ENCODE measurements around the gene CST9L.
"Not testable (repeated sequence)": the region's sequence is repeated elsewhere in the genome, so short reads cannot be mapped to it uniquely, and the experiment has no call there.

The CST9L gene

DNA sequence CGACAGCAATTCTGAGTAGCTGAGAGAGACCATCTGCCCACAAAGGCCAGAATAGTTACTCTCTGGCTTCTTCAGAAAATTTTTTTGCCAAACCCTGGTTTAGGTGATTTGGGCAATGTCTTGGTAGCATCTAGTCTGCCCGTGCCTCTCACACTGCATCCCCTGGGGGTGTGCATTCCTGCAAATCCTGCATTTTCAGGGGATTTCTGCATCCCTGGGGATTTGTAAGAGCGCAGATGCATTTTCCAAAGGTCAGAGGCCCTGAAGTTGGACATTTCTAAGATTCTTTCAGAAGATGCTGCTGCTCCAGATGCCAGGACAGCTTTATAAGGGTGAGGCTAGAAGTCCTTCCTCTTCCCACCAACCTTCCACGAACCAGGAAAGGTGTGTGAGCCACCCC, 33.4 kb upstream of the CST9L start:
- intact Hi-C loops (cut with micrococcal nuclease) = no loop called here
- no peak overlapping the region for H3K4me3 Mint-ChIP-seq
- H3K4me1 Mint-ChIP-seq (ENCODE audit: low read depth) = peaks cover 29% of the 10 kb centered on the region
- H3K9me3 Mint-ChIP-seq = peaks cover 6% of the 10 kb centered on the region
- H3K36me3 Mint-ChIP-seq (ENCODE audit: low read depth) = no peaks in the 10 kb centered on the region
- H3K27me3 Mint-ChIP-seq = peaks cover 21% of the 10 kb centered on the region
- no peak overlapping the region for H3K27ac Mint-ChIP-seq

DNA sequence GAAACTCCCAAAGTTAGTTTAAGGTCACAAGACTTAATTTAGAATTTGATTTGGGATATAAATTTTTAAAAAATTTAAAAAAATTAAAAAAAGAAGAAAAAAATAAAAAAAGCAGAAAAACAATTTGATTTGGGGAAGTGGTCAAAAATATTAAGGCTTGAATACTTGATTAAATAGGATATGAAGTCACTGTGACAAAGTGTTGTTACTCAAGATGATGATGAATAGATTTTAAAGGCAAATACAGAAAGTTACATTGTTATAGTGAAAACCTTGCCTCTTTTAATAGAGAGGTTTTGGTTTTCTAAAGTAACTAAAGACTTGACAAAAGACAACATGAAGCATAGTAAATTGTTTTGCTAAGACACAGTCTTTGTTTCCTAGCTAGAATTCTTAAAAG, 30.2 kb upstream of the CST9L start:
- Mint-ChIP-seq H3K4me3 (no peak overlapping the region), H3K27me3 (peaks cover 5% of the 10 kb centered on the region), H3K9me3 (peaks cover 6% of the 10 kb centered on the region), H3K27ac (no peak overlapping the region), H3K36me3 (ENCODE audit: low read depth) (no peaks in the 10 kb centered on the region), H3K4me1 (ENCODE audit: low read depth) (peaks cover 17% of the 10 kb centered on the region)
- intact Hi-C loops (cut with micrococcal nuclease) = no loop called here

GRCh38 chr20:23596579-23597250, 28.4 kb upstream of the CST9L start:
- Mint-ChIP-seq H3K9me3 (no peaks in the 10 kb centered on the region), H3K27me3 (peaks cover 3% of the 10 kb centered on the region), H3K4me1 (ENCODE audit: low read depth) (no peaks in the 10 kb centered on the region), H3K27ac (no peak overlapping the region), H3K36me3 (ENCODE audit: low read depth) (no peaks in the 10 kb centered on the region), H3K4me3 (no peak overlapping the region)
- intact Hi-C loops (cut with micrococcal nuclease) = no loop called here

GRCh38 chr20:23595941-23596340, 27.7 kb upstream of the CST9L start:
- intact Hi-C loops (cut with micrococcal nuclease) = no loop called here
- Mint-ChIP-seq H3K4me1 (ENCODE audit: low read depth) (no peaks in the 10 kb centered on the region), H3K4me3 (no peak overlapping the region), H3K27me3 (peaks cover 2% of the 10 kb centered on the region), H3K36me3 (ENCODE audit: low read depth) (no peaks in the 10 kb centered on the region), H3K9me3 (no peaks in the 10 kb centered on the region), H3K27ac (no peak overlapping the region)

GRCh38 chr20:23588434-23589403, 20.4 kb upstream of the CST9L start:
- Mint-ChIP-seq H3K9me3 (no peaks in the 10 kb centered on the region), H3K4me3 (no peak overlapping the region), H3K36me3 (ENCODE audit: low read depth) (no peaks in the 10 kb centered on the region), H3K27me3 (peaks cover 11% of the 10 kb centered on the region), H3K4me1 (ENCODE audit: low read depth) (peaks cover 20% of the 10 kb centered on the region), H3K27ac (no peak overlapping the region)
- intact Hi-C loops (cut with micrococcal nuclease) = no loop called here

DNA sequence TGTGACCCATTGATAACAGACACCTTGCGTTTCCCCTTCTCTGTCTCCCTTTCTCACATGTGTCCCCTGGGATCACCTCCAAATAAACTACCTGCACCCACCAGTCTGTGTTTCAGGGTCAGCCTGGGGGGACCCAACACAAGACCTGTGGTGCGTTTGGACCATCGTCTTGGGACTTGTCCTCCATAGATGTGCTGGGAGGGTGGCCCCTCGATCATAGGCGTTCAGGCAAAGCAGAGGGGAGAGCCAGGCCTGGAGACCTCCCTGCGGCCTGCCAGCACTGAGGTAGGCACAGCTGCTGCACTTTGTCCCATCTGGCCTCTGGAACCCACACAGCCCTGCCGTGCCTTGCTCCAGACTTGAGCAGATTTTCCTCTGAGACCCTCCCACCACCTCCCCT, 19.3 kb upstream of the CST9L start:
- Mint-ChIP-seq H3K36me3 (ENCODE audit: low read depth) (no peaks in the 10 kb centered on the region), H3K4me1 (ENCODE audit: low read depth) (peaks cover 20% of the 10 kb centered on the region), H3K27me3 (peaks cover 13% of the 10 kb centered on the region), H3K27ac (no peak overlapping the region), H3K9me3 (no peaks in the 10 kb centered on the region), H3K4me3 (no peak overlapping the region)
- intact Hi-C loops (cut with micrococcal nuclease) = no loop called here

- H3K27ac Mint-ChIP-seq = no peak overlapping the region
- H3K9me3 Mint-ChIP-seq = no peaks in the 10 kb centered on the region
- peaks cover 20% of the 10 kb centered on the region for H3K4me1 Mint-ChIP-seq (ENCODE audit: low read depth)
- H3K27me3 Mint-ChIP-seq = peaks cover 18% of the 10 kb centered on the region
- H3K36me3 Mint-ChIP-seq (ENCODE audit: low read depth) = no peaks in the 10 kb centered on the region
- intact Hi-C loops (cut with micrococcal nuclease) = no loop called here
- H3K4me3 Mint-ChIP-seq = no peak overlapping the region
Observed at GRCh38 chr20:23586735-23587525, 18.6 kb upstream of the CST9L start.

DNA sequence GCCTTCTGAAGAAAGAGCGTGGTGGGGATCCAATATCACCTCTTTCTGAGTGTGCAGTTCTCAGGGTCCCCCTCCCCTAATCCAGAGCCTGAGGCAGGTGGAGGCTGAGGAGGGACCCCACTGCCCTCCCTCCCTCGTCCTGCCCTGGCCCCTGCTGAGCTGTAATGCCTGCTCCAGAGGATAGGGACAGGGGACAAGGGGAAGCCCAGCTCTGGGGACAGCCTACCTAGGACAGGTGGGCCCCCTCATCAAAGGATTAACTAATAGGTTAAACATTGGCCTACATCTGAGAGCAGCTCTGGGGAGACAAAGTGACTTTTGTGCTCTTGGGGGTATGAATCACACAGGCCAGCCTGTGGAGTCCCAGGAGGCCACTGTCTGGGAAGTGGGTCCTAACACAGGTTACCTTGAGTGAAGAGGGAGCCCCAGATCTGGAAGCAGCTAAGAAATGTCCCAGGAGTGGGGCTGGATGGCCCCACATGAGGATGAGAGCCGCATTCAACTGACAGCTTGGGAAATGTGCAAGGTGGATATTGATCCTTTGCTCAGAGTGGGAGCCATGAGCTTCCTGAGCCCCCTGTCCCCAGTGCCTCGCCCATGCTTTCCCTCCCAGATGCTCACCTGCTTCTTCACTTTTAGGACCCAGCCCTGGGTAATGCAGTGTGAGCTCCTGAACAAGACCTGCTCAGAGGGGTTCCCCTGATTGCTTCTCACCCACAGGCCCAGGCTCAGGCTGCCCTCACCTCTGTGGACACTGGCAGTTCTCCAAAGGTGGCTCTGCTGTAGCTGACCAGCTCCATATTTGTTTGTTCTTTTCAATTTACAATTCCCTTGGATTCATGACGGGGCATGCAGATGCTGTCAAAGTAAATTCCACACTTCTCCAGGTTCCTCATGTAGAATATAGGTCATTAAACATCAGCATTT, 17.8 kb upstream of the CST9L start:
- Mint-ChIP-seq H3K4me3 (no peak overlapping the region), H3K27ac (no peak overlapping the region), H3K27me3 (peaks cover 25% of the 10 kb centered on the region), H3K36me3 (ENCODE audit: low read depth) (no peaks in the 10 kb centered on the region), H3K4me1 (ENCODE audit: low read depth) (peaks cover 20% of the 10 kb centered on the region), H3K9me3 (no peaks in the 10 kb centered on the region)
- intact Hi-C loops (cut with micrococcal nuclease) = no loop called here

DNA sequence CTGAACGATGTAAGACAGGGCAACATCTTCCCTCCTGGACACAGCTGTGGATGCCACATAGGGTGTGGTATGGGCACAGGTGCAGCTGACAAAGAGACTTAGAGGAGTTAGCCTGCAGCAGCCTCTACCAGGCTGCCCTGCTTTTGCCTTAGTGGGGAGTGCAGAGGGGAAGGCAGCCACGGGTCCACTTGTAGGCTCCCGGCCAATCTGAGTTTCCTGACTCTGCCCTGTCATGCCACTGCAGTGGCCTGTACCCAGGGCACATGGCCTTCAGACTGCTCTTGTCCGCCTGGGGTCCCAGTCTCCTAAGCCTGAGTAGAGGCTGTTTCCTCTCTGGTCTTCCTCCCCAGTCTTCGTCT, 17.1 kb upstream of the CST9L start:
- H3K27me3 Mint-ChIP-seq = peaks cover 25% of the 10 kb centered on the region
- no peak overlapping the region for H3K27ac Mint-ChIP-seq
- no peak overlapping the region for H3K4me3 Mint-ChIP-seq
- H3K4me1 Mint-ChIP-seq (ENCODE audit: low read depth) = peaks cover 20% of the 10 kb centered on the region
- no peaks in the 10 kb centered on the region for H3K36me3 Mint-ChIP-seq (ENCODE audit: low read depth)
- no peaks in the 10 kb centered on the region for H3K9me3 Mint-ChIP-seq
- intact Hi-C loops (cut with micrococcal nuclease) = no loop called here

DNA sequence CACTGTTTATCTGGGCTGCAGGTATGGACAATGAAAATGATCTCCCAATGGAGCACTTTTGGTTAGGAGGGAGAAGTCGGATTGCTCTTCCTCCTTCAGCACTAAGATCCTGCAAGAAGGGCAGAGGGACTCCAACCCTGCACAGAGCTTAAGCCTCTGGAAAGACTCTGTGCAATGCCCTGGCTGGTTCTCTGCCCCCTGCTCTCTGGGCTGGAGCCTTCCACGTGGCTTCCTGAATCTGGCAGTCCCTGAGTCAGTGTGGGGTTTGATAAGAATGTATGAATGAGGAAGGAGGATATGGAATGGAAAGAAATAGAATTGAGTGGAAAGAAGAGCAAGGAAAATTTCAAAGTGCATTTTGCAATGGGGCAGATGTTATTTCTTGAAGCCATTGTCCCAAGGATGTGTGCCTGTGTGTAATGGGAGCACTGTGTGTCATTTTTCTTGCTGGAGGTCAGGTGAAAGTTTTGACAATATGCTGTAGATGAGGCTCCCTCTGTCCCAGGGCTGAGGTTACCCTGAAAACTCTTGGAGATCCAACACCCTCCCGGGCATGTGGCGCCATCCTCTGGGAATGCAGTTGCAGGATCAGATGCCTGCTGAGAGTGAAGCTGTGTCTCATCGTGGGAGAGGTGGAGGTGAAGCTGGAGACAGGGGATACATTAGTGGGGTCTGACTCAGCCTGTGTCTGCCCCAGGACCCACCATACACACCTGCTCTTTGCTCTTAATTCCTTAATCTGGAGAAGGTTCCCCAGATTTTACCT, 16.3 kb upstream of the CST9L start:
- peaks cover 26% of the 10 kb centered on the region for H3K27me3 Mint-ChIP-seq
- no peaks in the 10 kb centered on the region for H3K36me3 Mint-ChIP-seq (ENCODE audit: low read depth)
- intact Hi-C loops (cut with micrococcal nuclease) = no loop called here
- no peak overlapping the region for H3K27ac Mint-ChIP-seq
- peaks cover 20% of the 10 kb centered on the region for H3K4me1 Mint-ChIP-seq (ENCODE audit: low read depth)
- H3K4me3 Mint-ChIP-seq = no peak overlapping the region
- no peaks in the 10 kb centered on the region for H3K9me3 Mint-ChIP-seq

DNA sequence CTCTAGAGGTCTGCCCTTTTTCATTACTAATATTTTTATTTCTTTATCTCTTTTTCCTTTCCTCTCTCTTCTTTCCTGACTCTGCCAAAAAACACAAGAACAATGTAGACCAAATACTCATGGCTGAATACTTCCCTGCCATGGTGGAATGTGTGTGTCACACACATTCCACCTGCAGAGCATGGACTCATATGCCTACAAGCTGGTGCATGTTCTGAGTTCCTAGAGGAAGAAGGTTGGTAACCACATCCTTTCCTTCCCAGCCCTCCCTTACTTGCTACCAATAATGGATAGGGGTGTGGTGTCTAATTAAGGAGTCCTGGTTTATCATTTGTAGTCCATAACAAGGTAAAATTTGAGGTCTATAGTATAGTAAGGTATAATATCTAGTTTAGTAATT, 15.2 kb upstream of the CST9L start:
- intact Hi-C loops (cut with micrococcal nuclease) = no loop called here
- Mint-ChIP-seq H3K27ac (no peak overlapping the region), H3K27me3 (peaks cover 26% of the 10 kb centered on the region), H3K4me3 (no peak overlapping the region), H3K4me1 (ENCODE audit: low read depth) (peaks cover 13% of the 10 kb centered on the region), H3K36me3 (ENCODE audit: low read depth) (no peaks in the 10 kb centered on the region), H3K9me3 (no peaks in the 10 kb centered on the region)

DNA sequence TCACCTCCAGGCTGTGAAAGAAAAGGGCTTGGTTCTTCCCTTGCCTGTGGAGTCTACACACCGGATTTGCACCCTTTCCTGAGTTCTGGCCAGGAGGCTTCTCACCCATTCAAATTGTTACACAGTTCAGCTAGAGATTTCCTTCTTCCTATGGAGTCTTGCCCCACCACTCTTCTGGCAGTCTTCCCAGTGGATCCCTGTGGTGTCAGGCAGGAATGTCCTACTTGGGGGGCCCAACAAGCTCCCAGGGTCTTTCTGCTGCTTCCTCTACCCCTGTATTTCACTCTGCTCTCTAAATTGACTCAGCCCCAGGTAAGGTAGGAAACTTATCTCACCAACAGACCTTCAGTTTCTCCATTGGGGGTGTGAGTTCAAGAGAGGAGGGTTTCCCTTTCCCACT, 14.0 kb upstream of the CST9L start:
- Mint-ChIP-seq H3K27ac (no peak overlapping the region), H3K36me3 (ENCODE audit: low read depth) (no peaks in the 10 kb centered on the region), H3K4me1 (ENCODE audit: low read depth) (peaks cover 10% of the 10 kb centered on the region), H3K4me3 (no peak overlapping the region), H3K27me3 (peaks cover 26% of the 10 kb centered on the region), H3K9me3 (no peaks in the 10 kb centered on the region)
- intact Hi-C loops (cut with micrococcal nuclease) = no loop called here

DNA sequence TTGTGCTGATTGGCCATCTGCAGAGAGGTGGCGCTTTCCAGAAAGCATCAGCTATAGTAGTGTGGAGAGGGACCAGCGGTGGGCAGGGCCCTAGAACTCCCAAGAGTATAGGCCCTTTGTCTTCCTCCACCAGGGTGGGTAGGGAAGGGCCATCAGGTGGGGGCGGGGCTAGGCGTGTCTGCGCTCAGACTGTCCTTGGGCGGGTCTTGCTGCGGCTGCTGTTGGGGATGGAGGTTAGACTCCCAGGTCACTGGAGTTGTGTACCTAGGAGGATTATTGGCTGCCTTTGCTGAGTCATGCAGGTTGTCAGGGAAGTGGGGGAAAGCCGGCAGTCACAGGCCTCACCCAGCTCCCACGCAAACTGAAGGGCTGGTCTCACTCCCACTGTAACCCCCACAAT, 13.5 kb upstream of the CST9L start:
- Mint-ChIP-seq H3K27me3 (peaks cover 26% of the 10 kb centered on the region), H3K4me1 (ENCODE audit: low read depth) (peaks cover 10% of the 10 kb centered on the region)
- H3K27ac Mint-ChIP-seq; H3K4me3 Mint-ChIP-seq; H3K9me3 Mint-ChIP-seq; H3K36me3 Mint-ChIP-seq (ENCODE audit: low read depth); intact Hi-C loops (cut with micrococcal nuclease): not testable (repeated sequence)

Data from dendritic cell treated with granulocyte-macrophage colony-stimulating factor and Interleukin-4, amounts not matched to agents 40 ng/mL and 50 ng/mL, for 4 days (primary cell).